ENCODE measurements around the gene HTN3. TPM values are rescaled to one million over a fixed set of nuclear protein-coding genes. Genes with fewer than 3 reads are reported as not detected.

Gene HTN3
- total RNA-seq, 1 experiment from 2014 or later = 42.2 TPM

GRCh38 chr4:70059149-70059548 is 30.9 kb downstream of the HTN3 start:
- DNase-seq (ENCODE audit: low read depth, low spot score) = no peak
- in situ Hi-C loops (cut with HindIII; ENCODE audit: low pct_unique_long_range_greater_than_20kb, low sequenced_read_pairs) = no loop called here

- no peak for DNase-seq (ENCODE audit: low read depth, low spot score)
- in situ Hi-C loops (cut with HindIII; ENCODE audit: low pct_unique_long_range_greater_than_20kb, low sequenced_read_pairs) = no loop called here
Measured at GRCh38 chr4:70062000-70062399, 33.7 kb downstream of the HTN3 start.

- DNase-seq (ENCODE audit: low read depth, low spot score) = no peak
Measured at GRCh38 chr4:70080205-70080604, 51.9 kb downstream of the HTN3 start.

More at GRCh38 chr4:70080205-70080604, 51.9 kb downstream of the HTN3 start:
- in situ Hi-C loops (cut with HindIII; ENCODE audit: low pct_unique_long_range_greater_than_20kb, low sequenced_read_pairs) = no loop called here

Other genes with a start within 250 kb of the HTN3 start
- not detected in 2 replicates for gene SULT1E1, start 168.3 kb upstream of the HTN3 start, total RNA-seq (2014; rRNA removed; shearing (Covaris generic))
- gene CSN1S1, start 97.4 kb upstream of the HTN3 start, total RNA-seq (2014; rRNA removed; shearing (Covaris generic)) = not detected in 2 replicates
- not detected in 2 replicates for gene CSN2, start 62.7 kb upstream of the HTN3 start, total RNA-seq (2014; rRNA removed; shearing (Covaris generic))
- gene STATH, start 32.5 kb upstream of the HTN3 start, total RNA-seq (2014; rRNA removed; shearing (Covaris generic)) = 1.1 and 1.6 TPM in 2 replicates
- 108 and 127 TPM in 2 replicates for gene HTN1, start 22.0 kb downstream of the HTN3 start, total RNA-seq (2014; rRNA removed; shearing (Covaris generic))
- gene PRR27, start 125.8 kb downstream of the HTN3 start, total RNA-seq (2014; rRNA removed; shearing (Covaris generic)) = not detected in 2 replicates
- gene ODAM, start 167.3 kb downstream of the HTN3 start, total RNA-seq (2014; rRNA removed; shearing (Covaris generic)) = not detected in 2 replicates
- not detected in 2 replicates for gene FDCSP, start 197.7 kb downstream of the HTN3 start, total RNA-seq (2014; rRNA removed; shearing (Covaris generic))
- not detected in 2 replicates for gene CSN3, start 214.1 kb downstream of the HTN3 start, total RNA-seq (2014; rRNA removed; shearing (Covaris generic))